Stomach (tissue), 9 donors: ENCODE results near the gene CLTCL1. TPM values are rescaled to one million over a fixed set of nuclear protein-coding genes. Genes with fewer than 3 reads are reported as not detected.

Source experiments
- DNase-seq, 2 donors: peaks; one replicate each; pipeline versions ENCODE4 v3.0.0 to v3.0.0-alpha.2; 2013 to 2019
- H3K27ac ChIP-seq, 5 donors: fragments of 200-600 bp in 4 of 5; sonication (generic) in 4 of 5; one replicate each; pipeline ENCODE4 v1.5.1; 2013 to 2019; ENCODE audit warnings: mild to moderate bottlenecking in 1 of 5, moderate library complexity in 1 of 5
- H3K27me3 ChIP-seq, 3 donors: fragments of 200-600 bp; sonication (generic); one replicate each; pipeline ENCODE4 v1.5.1; 2017 to 2019; ENCODE audit warnings: mixed run types in 1 of 3
- H3K36me3 ChIP-seq, 4 donors: fragments of 200-600 bp; sonication (generic); 1 replicate in 3 of 4; 2 replicates in 1 of 4; pipeline ENCODE4 v1.5.1; 2016 to 2019
- H3K4me1 ChIP-seq, 4 donors: fragments of 200-600 bp; sonication (generic); one replicate each; pipeline ENCODE4 v1.5.1; 2016 to 2019
- H3K4me3 ChIP-seq, 4 donors: fragments of 200-600 bp; sonication (generic) in 3 of 4; one replicate each; pipeline ENCODE4 v1.5.1; 2016 to 2019; ENCODE audit warnings: mild to moderate bottlenecking in 1 of 4
- H3K9me3 ChIP-seq, 4 donors: fragments of 200-600 bp; sonication (generic); one replicate each; pipeline ENCODE4 v1.5.1; 2016 to 2019
- CTCF ChIP-seq, 7 experiments: fragments of 450-650 bp in 4 of 7; fragments of 200-600 bp in 3 of 7; sonication (generic) in 3 of 7; IDR thresholded peaks; one replicate each; pipeline ENCODE4 v1.5.1; 2016 to 2019; ENCODE audit warnings: antibody characterized with exemption in 7 of 7, control low read depth in 2 of 7, mild to moderate bottlenecking in 1 of 7
- EP300 ChIP-seq: sonication (generic); formaldehyde crosslinking; IDR thresholded peaks from one replicate; pipeline ENCODE4 v1.6.1; 2017; ENCODE audit warnings: antibody characterized with exemption
- POLR2A ChIP-seq, 4 donors: fragments of 450-650 bp; IDR thresholded peaks; one replicate each; pipeline ENCODE4 v1.6.1; 2016; ENCODE audit warnings: antibody characterized with exemption in 4 of 4, control low read depth in 2 of 4, mild to moderate bottlenecking in 1 of 4, moderate library complexity in 1 of 4
- POLR2AphosphoS5 ChIP-seq, 3 donors: sonication (generic); formaldehyde crosslinking; IDR thresholded peaks; one replicate each; pipeline ENCODE4 v1.6.1; 2016; ENCODE audit warnings: antibody characterized with exemption in 3 of 3
- WGBS, 5 donors: extraction: QIAGEN DNeasy Blood & Tissue Kit in 3 of 5; methylation state at CpG; one replicate each; pipeline versions ENCODE4 v1.1.5 to v1.1.7; 2013 to 2018; 5-methylcytosine and 5-hydroxymethylcytosine counted together
- intact Hi-C: fragments of 100-400 bp; cut with DNase I; formaldehyde crosslinking; loops from one replicate; pipeline ENCODE4 v1.15.1; 2023; ENCODE audit warnings: low total_unique reads
- polyA plus RNA-seq, 3 donors: library from polyadenylated mRNA; stranded (reverse); fragments of 200-250 nt; gene quantifications; one replicate each; pipeline ENCODE4 v1.2.3, GENCODE V29; 2013
- total RNA-seq, 5 donors: library from RNA; depleted of rRNA; stranded (reverse); fragments of >200 nt; gene quantifications; one replicate each; pipeline versions ENCODE4 v1.1.0 to v1.2.3, GENCODE V29; 2014 to 2016
- donor health status: healthy with polysubstance abuse.
- donor health status: Bipolar disorder and iron deficiency.
- donor health status: healthy.

CLTCL1 gene
- total and polyA plus RNA-seq, 8 donors: 3.0 to 10.1 (median 4.7) TPM

GRCh38 chr22:19240813-19241592 is 50.5 kb downstream of the CLTCL1 start:
- peaks cover 0 to 21% (median 10%) of the 10 kb centered on the region in 4 donors for H3K36me3 ChIP-seq
- H3K27me3 ChIP-seq: no peaks in the 10 kb centered on the region
- peaks cover 0 to 7% (median 0%) of the 10 kb centered on the region in 4 donors for H3K4me1 ChIP-seq
- no peaks in the 10 kb centered on the region for H3K9me3 ChIP-seq
- TF ChIP-seq CTCF (IDR thresholded peaks at IDR 0.05): no peak
- no peak for TF ChIP-seq POLR2AphosphoS5 (IDR thresholded peaks at IDR 0.05)
- TF ChIP-seq EP300: no peak
- TF ChIP-seq POLR2A (IDR thresholded peaks at IDR 0.05): no peak
- H3K27ac ChIP-seq: no peak overlapping the region
- 89 to 94% (median 93%) methylated on average over 8 to 14 of the region's 14 CpGs for WGBS, 5 donors
- no peak for DNase-seq
- intact Hi-C loops: no loop called here
- no peak overlapping the region for H3K4me3 ChIP-seq

- 89 to 97% (median 93%) methylated on average over 5 to 7 of the region's 7 CpGs for WGBS, 5 donors
- no peak for DNase-seq
- no peak overlapping the region for H3K27ac ChIP-seq
- H3K4me3 ChIP-seq: no peak overlapping the region
- H3K9me3 ChIP-seq: no peaks in the 10 kb centered on the region
- intact Hi-C loops: no loop called here
- peaks cover 0 to 7% (median 0%) of the 10 kb centered on the region in 4 donors for H3K4me1 ChIP-seq
- TF ChIP-seq POLR2A (IDR thresholded peaks at IDR 0.05) (no peak), CTCF (IDR thresholded peaks at IDR 0.05) (no peak), EP300 (no peak), POLR2AphosphoS5 (IDR thresholded peaks at IDR 0.05) (no peak)
- H3K36me3 ChIP-seq: peaks cover 0 to 24% (median 12%) of the 10 kb centered on the region in 4 donors
- H3K27me3 ChIP-seq: no peaks in the 10 kb centered on the region
These were observed 52.1 kb downstream of the CLTCL1 start for GRCh38 chr22:19239464-19239863.

- WGBS, 5 donors: 26 to 62% (median 39%) methylated on average over 7 of the region's 7 CpGs
- H3K9me3 ChIP-seq: no peaks in the 10 kb centered on the region
- H3K4me3 ChIP-seq: no peak overlapping the region
- intact Hi-C loops: no loop called here
- H3K27me3 ChIP-seq: no peaks in the 10 kb centered on the region
- H3K36me3 ChIP-seq: peaks cover 0 to 30% (median 12%) of the 10 kb centered on the region in 4 donors
- H3K4me1 ChIP-seq: peaks cover 0 to 7% (median 0%) of the 10 kb centered on the region in 4 donors
- H3K27ac ChIP-seq: no peak overlapping the region
- TF ChIP-seq EP300 (no peak), POLR2A (IDR thresholded peaks at IDR 0.05) (no peak), POLR2AphosphoS5 (IDR thresholded peaks at IDR 0.05) (no peak), CTCF (IDR thresholded peaks at IDR 0.05) (no peak)
- no peak for DNase-seq
These were observed 52.6 kb downstream of the CLTCL1 start for GRCh38 chr22:19238900-19239299.

DNA sequence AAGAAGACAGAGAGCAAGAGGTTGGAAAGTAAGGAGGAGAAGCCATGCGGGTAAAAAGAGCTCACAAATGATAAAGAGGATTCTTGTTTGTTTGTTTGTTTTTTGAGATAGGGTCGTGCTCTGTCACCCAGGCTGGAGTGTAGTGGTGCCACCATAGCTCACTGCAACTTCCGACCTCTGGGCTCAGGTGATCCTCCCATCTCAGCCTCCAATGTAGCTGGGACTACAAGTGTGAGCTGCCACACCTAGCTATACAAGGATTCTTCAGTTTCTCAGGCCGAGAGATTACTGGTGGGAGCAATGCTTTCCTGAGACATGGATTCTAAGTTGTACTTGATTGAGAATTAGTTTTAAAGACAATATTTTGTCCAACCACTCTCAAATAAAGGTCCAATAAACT is 55.6 kb downstream of the CLTCL1 start:
- H3K9me3 ChIP-seq: no peaks in the 10 kb centered on the region
- H3K4me1 ChIP-seq: peaks cover 0 to 7% (median 2%) of the 10 kb centered on the region in 4 donors
- intact Hi-C loops: no loop called here
- no peak overlapping the region for H3K4me3 ChIP-seq
- no peak overlapping the region for H3K27ac ChIP-seq
- TF ChIP-seq EP300 (no peak), CTCF (IDR thresholded peaks at IDR 0.05) (no peak), POLR2A (IDR thresholded peaks at IDR 0.05) (no peak), POLR2AphosphoS5 (IDR thresholded peaks at IDR 0.05) (no peak)
- DNase-seq: no peak
- peaks cover 0 to 25% (median 12%) of the 10 kb centered on the region in 4 donors for H3K36me3 ChIP-seq
- WGBS, 5 donors: 84 to 90% (median 86%) methylated on average over 4 of the region's 4 CpGs
- no peaks in the 10 kb centered on the region for H3K27me3 ChIP-seq
